Measurements from ENCODE around the gene PM20D2.

- TF ChIP-seq, protein P1, sequence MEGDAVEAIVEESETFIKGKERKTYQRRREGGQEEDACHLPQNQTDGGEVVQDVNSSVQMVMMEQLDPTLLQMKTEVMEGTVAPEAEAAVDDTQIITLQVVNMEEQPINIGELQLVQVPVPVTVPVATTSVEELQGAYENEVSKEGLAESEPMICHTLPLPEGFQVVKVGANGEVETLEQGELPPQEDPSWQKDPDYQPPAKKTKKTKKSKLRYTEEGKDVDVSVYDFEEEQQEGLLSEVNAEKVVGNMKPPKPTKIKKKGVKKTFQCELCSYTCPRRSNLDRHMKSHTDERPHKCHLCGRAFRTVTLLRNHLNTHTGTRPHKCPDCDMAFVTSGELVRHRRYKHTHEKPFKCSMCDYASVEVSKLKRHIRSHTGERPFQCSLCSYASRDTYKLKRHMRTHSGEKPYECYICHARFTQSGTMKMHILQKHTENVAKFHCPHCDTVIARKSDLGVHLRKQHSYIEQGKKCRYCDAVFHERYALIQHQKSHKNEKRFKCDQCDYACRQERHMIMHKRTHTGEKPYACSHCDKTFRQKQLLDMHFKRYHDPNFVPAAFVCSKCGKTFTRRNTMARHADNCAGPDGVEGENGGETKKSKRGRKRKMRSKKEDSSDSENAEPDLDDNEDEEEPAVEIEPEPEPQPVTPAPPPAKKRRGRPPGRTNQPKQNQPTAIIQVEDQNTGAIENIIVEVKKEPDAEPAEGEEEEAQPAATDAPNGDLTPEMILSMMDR (conservative IDR thresholded peaks at IDR 0.05; ENCODE audit: low read length): no peak
- TF ChIP-seq EZH2phosphoT487 (IDR thresholded peaks at IDR 0.05; ENCODE audit: borderline replicate concordance): no peak
Observed at GRCh38 chr6:89100114-89100513, 45.7 kb upstream of the PM20D2 start.
